GM10248 (cell line): ENCODE results near the gene MYL2.

Source experiments
- CTCF ChIA-PET: fragments of 300-600 bp; sonication (Branson Sonifier 250); formaldehyde crosslinking; extraction: SDS; loops from one replicate; lab custom pipeline; 2021; ENCODE audit warnings: antibody characterized with exemption; lab: Yijun Ruan, JAX
- POLR2A ChIA-PET: fragments of 350-650 bp; sonication (Branson Sonifier 250); formaldehyde crosslinking; extraction: SDS; loops from one replicate; lab custom pipeline; 2020; ENCODE audit warnings: antibody characterized with exemption; lab: Yijun Ruan, JAX
- DNase-seq: peaks from one replicate; pipeline ENCODE4 v3.0.0; 2012; ENCODE audit errors: extremely low spot score
- TF ChIP-seq, protein P1 (sequence below): IDR thresholded peaks from 2 replicates; pipeline ENCODE4 v1.5.1; 2012; ENCODE audit warnings: mild to moderate bottlenecking, low read depth; ENCODE audit errors: extremely low read depth, missing control alignments, control extremely low read depth

The MYL2 gene

GRCh38 chr12:110906083-110906482 is 14.3 kb downstream of the MYL2 start:
- ChIA-PET POLR2A (no interaction called here), CTCF (interaction anchor here (1.4 kb wide), 3 partner anchors 10 to 13 kb away, joined by 5 to 8 read pairs (median 6); no protein-coding TSS in a partner anchor)
- TF ChIP-seq, protein P1, sequence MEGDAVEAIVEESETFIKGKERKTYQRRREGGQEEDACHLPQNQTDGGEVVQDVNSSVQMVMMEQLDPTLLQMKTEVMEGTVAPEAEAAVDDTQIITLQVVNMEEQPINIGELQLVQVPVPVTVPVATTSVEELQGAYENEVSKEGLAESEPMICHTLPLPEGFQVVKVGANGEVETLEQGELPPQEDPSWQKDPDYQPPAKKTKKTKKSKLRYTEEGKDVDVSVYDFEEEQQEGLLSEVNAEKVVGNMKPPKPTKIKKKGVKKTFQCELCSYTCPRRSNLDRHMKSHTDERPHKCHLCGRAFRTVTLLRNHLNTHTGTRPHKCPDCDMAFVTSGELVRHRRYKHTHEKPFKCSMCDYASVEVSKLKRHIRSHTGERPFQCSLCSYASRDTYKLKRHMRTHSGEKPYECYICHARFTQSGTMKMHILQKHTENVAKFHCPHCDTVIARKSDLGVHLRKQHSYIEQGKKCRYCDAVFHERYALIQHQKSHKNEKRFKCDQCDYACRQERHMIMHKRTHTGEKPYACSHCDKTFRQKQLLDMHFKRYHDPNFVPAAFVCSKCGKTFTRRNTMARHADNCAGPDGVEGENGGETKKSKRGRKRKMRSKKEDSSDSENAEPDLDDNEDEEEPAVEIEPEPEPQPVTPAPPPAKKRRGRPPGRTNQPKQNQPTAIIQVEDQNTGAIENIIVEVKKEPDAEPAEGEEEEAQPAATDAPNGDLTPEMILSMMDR, result peak; percentile 49
- peak; percentile 45 for DNase-seq

- TF ChIP-seq, protein P1, result no peak
- POLR2A ChIA-PET, result interaction anchor here (0.7 kb wide), 1 partner anchor 588 kb away, joined by 3 read pairs; no protein-coding TSS in a partner anchor
- no peak for DNase-seq
- CTCF ChIA-PET, result interaction anchor here (1.1 to 1.3 kb wide), 2 partner anchors 8 to 9 kb away, joined by 3 read pairs; no protein-coding TSS in a partner anchor
Measured at GRCh38 chr12:110903511-110903910, 16.9 kb downstream of the MYL2 start.

GRCh38 chr12:110901401-110901800 is 19.0 kb downstream of the MYL2 start:
- no peak for DNase-seq
- ChIA-PET POLR2A (no interaction called here), CTCF (no interaction called here)
- TF ChIP-seq, protein P1, result no peak

- ChIA-PET CTCF (interaction anchor here (0.8 to 5.0 kb wide), 10 partner anchors 9 to 418 kb away, joined by 3 to 36 read pairs (median 5); partner anchors contain the start of gene CCDC63), POLR2A (no interaction called here)
- TF ChIP-seq, protein P1, result no peak
- DNase-seq, result no peak
Measured at GRCh38 chr12:110896559-110896958, 23.8 kb downstream of the MYL2 start.

DNA sequence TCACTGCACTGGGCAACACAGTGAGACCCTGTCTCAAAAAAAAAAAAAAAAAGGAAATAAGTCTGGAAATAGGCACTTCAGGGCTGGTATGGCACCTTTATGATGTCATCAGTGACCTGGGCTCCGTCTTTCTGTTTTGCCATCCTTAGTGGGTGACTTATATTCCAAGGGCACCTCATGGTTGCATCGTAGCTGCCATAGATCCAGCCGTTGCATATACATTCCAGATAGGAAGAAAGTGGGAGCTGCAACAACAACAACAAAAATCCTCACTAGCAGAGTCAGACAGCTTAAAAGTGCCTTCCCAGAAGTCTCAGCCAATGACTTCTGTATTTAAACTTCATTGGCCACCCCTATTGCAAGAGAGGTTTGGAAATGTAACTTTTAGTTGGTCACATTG is 26.4 kb downstream of the MYL2 start:
- TF ChIP-seq, protein P1, result no peak
- POLR2A ChIA-PET, result no interaction called here
- no peak for DNase-seq
- CTCF ChIA-PET, result interaction anchor here (0.9 to 5.0 kb wide), 16 partner anchors 8 to 830 kb away, joined by 3 to 36 read pairs (median 4); no protein-coding TSS in a partner anchor

DNA sequence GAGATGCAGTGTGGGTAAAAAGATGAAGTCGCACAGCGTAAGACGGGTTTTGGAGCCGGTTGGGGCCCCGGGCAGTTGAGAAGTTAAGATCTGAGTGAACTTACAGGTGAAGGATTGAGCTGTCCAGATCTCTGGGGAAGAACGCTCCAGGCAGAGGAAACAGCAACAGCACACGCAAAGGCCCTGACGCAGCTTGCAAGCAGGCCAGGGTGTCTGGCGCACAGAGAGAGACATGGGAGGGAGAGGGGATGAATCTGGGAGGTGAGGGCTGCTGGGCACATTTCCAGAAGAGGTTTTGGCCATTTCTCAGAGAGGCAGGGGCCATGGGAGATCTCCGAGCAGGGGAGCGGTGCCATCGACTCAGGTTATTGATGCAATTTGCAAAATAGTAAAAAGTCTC is 31.0 kb downstream of the MYL2 start:
- TF ChIP-seq, protein P1, result no peak
- ChIA-PET CTCF (interaction anchor here (1.1 kb wide), 1 partner anchor 137 kb away, joined by 3 read pairs; no protein-coding TSS in a partner anchor), POLR2A (no interaction called here)
- no peak for DNase-seq
